Natural killer cell (primary cell): ENCODE data around the gene ANKH. TPM values are rescaled to one million over a fixed set of nuclear protein-coding genes. Genes with fewer than 3 reads are reported as not detected.

ENCODE experiments used
- ATAC-seq, 3 donors: fragments of 150-1000 bp in 2 of 3; fragments of 200-7000 bp in 1 of 3; cut with Tn5 transposase; 1 replicate in 1 of 3; 2 replicates in 2 of 3; pipeline ENCODE4 v1.10.0; 2021; ENCODE audit warnings: mild to moderate bottlenecking in 2 of 3, moderate library complexity in 2 of 3
- DNase-seq, 2 donors: peaks; one replicate each; pipeline versions ENCODE4 v3.0.0 to v3.0.0-alpha.2; 2013 to 2021; ENCODE audit warnings: mixed read lengths in 1 of 2
- H3K27ac ChIP-seq: one replicate; pipeline ENCODE4 v1.5.1; 2013; ENCODE audit warnings: mild to moderate bottlenecking, low read length
- H3K27me3 ChIP-seq: one replicate; pipeline ENCODE4 v1.6.1; 2013; ENCODE audit warnings: low read length; ENCODE audit not compliant: control insufficient read depth, insufficient read depth
- H3K36me3 ChIP-seq: one replicate; pipeline ENCODE4 v1.6.1; 2013; ENCODE audit warnings: low read length; ENCODE audit not compliant: control insufficient read depth, insufficient read depth
- H3K4me1 ChIP-seq: one replicate; pipeline ENCODE4 v1.6.1; 2013; ENCODE audit warnings: low read length; ENCODE audit not compliant: control insufficient read depth, insufficient read depth
- H3K4me3 ChIP-seq: one replicate; pipeline ENCODE4 v1.5.1; 2013; ENCODE audit warnings: low read length
- H3K9me3 ChIP-seq: one replicate; pipeline ENCODE4 v1.6.1; 2013; ENCODE audit warnings: low read length; ENCODE audit not compliant: control insufficient read depth, insufficient read depth
- H3K27ac Mint-ChIP-seq, 2 donors: one replicate each; pipeline ENCODE4 v1.8.0; 2022; ENCODE audit warnings: mild to moderate bottlenecking in 2 of 2, mixed read lengths in 2 of 2, moderate library complexity in 1 of 2
- H3K27me3 Mint-ChIP-seq, 2 donors: one replicate each; pipeline ENCODE4 v1.8.0; 2022; ENCODE audit warnings: low read depth in 2 of 2, mixed read lengths in 2 of 2
- H3K36me3 Mint-ChIP-seq: one replicate; pipeline ENCODE4 v1.8.0; 2022; ENCODE audit warnings: mixed read lengths
- H3K4me1 Mint-ChIP-seq, 2 donors: one replicate each; pipeline ENCODE4 v1.8.0; 2022; ENCODE audit warnings: mixed read lengths in 2 of 2
- H3K4me3 Mint-ChIP-seq: one replicate; pipeline ENCODE4 v1.8.0; 2022; ENCODE audit warnings: mild to moderate bottlenecking, moderate library complexity, mixed read lengths
- H3K9me3 Mint-ChIP-seq, 2 donors: one replicate each; pipeline ENCODE4 v1.8.0; 2022; ENCODE audit warnings: mixed read lengths in 2 of 2
- CTCF ChIP-seq: fragments of 200-600 bp; IDR thresholded peaks from one replicate; pipeline ENCODE4 v1.8.0; 2022; ENCODE audit warnings: antibody characterized with exemption
- WGBS: methylation state at CpG from one replicate; pipeline ENCODE4 v1.1.7; 2013; ENCODE audit warnings: missing lambda C conversion rate; ENCODE audit not compliant: insufficient coverage; 5-methylcytosine and 5-hydroxymethylcytosine counted together
- intact Hi-C: fragments of 100-400 bp; cut with micrococcal nuclease; formaldehyde crosslinking; loops from one replicate; pipeline ENCODE4 v1.14.2; 2022
- total RNA-seq, 4 donors: library from RNA; stranded (reverse); fragments of 120-200 nt in 1 of 4; gene quantifications; one replicate each; pipeline versions ENCODE4 v1.2.3 to v1.2.4, GENCODE V29; 2013 to 2022

Gene ANKH
- total RNA-seq, 3 donors from 2014 or later (not counting 1 experiment from before 2014, with no cell fraction given) = 52.9 to 78.0 (median 63.8) TPM

GRCh38 chr5:14729448-14730385 is 141.9 kb downstream of the ANKH start:
- ATAC-seq (no peak), DNase-seq (no peak)
- Histone ChIP-seq H3K27me3 (no peaks in the 10 kb centered on the region), H3K36me3 (peaks cover 7% of the 10 kb centered on the region), H3K4me3 (no peak overlapping the region), H3K9me3 (no peaks in the 10 kb centered on the region), H3K27ac (no peak overlapping the region), H3K4me1 (peaks cover 2% of the 10 kb centered on the region)
- H3K9me3 Mint-ChIP-seq = no peaks in the 10 kb centered on the region
- H3K4me3 Mint-ChIP-seq = no peak overlapping the region
- no peak overlapping the region for H3K27ac Mint-ChIP-seq
- intact Hi-C loops = no loop called here
- peaks cover 0 to 4% of the 10 kb centered on the region in 2 donors for H3K4me1 Mint-ChIP-seq
- H3K36me3 Mint-ChIP-seq = no peaks in the 10 kb centered on the region
- TF ChIP-seq CTCF = no peak
- H3K27me3 Mint-ChIP-seq = no peaks in the 10 kb centered on the region
- 97% methylated on average over 18 of the region's 18 CpGs for WGBS

GRCh38 chr5:14728459-14728938 is 143.1 kb downstream of the ANKH start:
- H3K27ac Mint-ChIP-seq = no peak overlapping the region
- 93% methylated on average over 15 of the region's 15 CpGs for WGBS
- ATAC-seq (no peak), DNase-seq (no peak)
- peaks cover 5% of the 10 kb centered on the region for H3K36me3 ChIP-seq
- no peaks in the 10 kb centered on the region for H3K9me3 ChIP-seq
- H3K27me3 ChIP-seq = no peaks in the 10 kb centered on the region
- H3K9me3 Mint-ChIP-seq = no peaks in the 10 kb centered on the region
- peaks cover 0 to 4% of the 10 kb centered on the region in 2 donors for H3K4me1 Mint-ChIP-seq
- peaks cover 2% of the 10 kb centered on the region for H3K4me1 ChIP-seq
- H3K36me3 Mint-ChIP-seq = no peaks in the 10 kb centered on the region
- no peak overlapping the region for H3K4me3 ChIP-seq
- H3K27me3 Mint-ChIP-seq = no peaks in the 10 kb centered on the region
- H3K4me3 Mint-ChIP-seq = no peak overlapping the region
- intact Hi-C loops = no loop called here
- TF ChIP-seq CTCF = no peak
- no peak overlapping the region for H3K27ac ChIP-seq

- intact Hi-C loops = loop anchor here (1.0 kb wide), 3 partner anchors 167 to 286 kb away; no protein-coding TSS in a partner anchor
- Mint-ChIP-seq H3K36me3 (no peaks in the 10 kb centered on the region), H3K27me3 (no peaks in the 10 kb centered on the region), H3K27ac (no peak overlapping the region), H3K9me3 (no peaks in the 10 kb centered on the region), H3K4me3 (no peak overlapping the region), H3K4me1 (peaks cover 0 to 4% of the 10 kb centered on the region in 2 donors)
- no peak overlapping the region for H3K4me3 ChIP-seq
- TF ChIP-seq CTCF = no peak
- DNase-seq (no peak), ATAC-seq (no peak)
- H3K27me3 ChIP-seq = no peaks in the 10 kb centered on the region
- no peaks in the 10 kb centered on the region for H3K9me3 ChIP-seq
- WGBS = 98% methylated on average over 5 of the region's 7 CpGs
- peaks cover 2% of the 10 kb centered on the region for H3K4me1 ChIP-seq
- H3K36me3 ChIP-seq = peaks cover 3% of the 10 kb centered on the region
- H3K27ac ChIP-seq = no peak overlapping the region
These were observed 143.6 kb downstream of the ANKH start for GRCh38 chr5:14727928-14728458.
